Endothelial cell of umbilical vein (primary cell): ENCODE measurements around the gene AGAP2.

Experiments
- EZH2 ChIP-seq: IDR thresholded peaks from 2 replicates; pipeline ENCODE4 v1.6.1; 2012; ENCODE audit warnings: borderline replicate concordance, low read depth, mild to moderate bottlenecking, moderate library complexity, low read length, inconsistent platforms; ENCODE audit not compliant: severe bottlenecking
- FOS ChIP-seq: IDR thresholded peaks from 2 replicates; pipeline ENCODE4 v1.6.1; 2011; ENCODE audit warnings: mild to moderate bottlenecking, low read length, moderate library complexity, borderline replicate concordance; ENCODE audit not compliant: insufficient read depth
- JUN ChIP-seq: IDR thresholded peaks from 2 replicates; pipeline ENCODE4 v1.6.1; 2011; ENCODE audit warnings: borderline replicate concordance, low read depth; ENCODE audit not compliant: insufficient read length, insufficient read depth
- MYC ChIP-seq: IDR thresholded peaks from one replicate; pipeline ENCODE4 v1.6.1; 2011; ENCODE audit warnings: mild to moderate bottlenecking, low read depth, low read length
- POLR2A ChIP-seq: IDR thresholded peaks from 2 replicates; pipeline ENCODE4 v1.6.1; 2012; ENCODE audit warnings: low read depth, mild to moderate bottlenecking, control low read depth, low read length
- POLR2AphosphoS5 ChIP-seq: IDR thresholded peaks from 2 replicates; pipeline ENCODE4 v1.6.1; 2012; ENCODE audit warnings: low read depth, mild to moderate bottlenecking, control low read depth, low read length, moderate library complexity; ENCODE audit not compliant: insufficient read depth
- TF ChIP-seq, protein P1 (sequence below), 2 donors: IDR thresholded peaks; 1 replicate in 1 of 2; 2 replicates in 1 of 2; pipeline ENCODE4 v1.5.1; 2011; ENCODE audit warnings: low read length in 2 of 2, mild to moderate bottlenecking in 2 of 2, moderate library complexity in 2 of 2, control low read depth in 1 of 2, inconsistent platforms in 1 of 2, low read depth in 1 of 2; ENCODE audit not compliant: insufficient read depth in 1 of 2; ENCODE audit errors: extremely low read depth in 1 of 2

DNA sequence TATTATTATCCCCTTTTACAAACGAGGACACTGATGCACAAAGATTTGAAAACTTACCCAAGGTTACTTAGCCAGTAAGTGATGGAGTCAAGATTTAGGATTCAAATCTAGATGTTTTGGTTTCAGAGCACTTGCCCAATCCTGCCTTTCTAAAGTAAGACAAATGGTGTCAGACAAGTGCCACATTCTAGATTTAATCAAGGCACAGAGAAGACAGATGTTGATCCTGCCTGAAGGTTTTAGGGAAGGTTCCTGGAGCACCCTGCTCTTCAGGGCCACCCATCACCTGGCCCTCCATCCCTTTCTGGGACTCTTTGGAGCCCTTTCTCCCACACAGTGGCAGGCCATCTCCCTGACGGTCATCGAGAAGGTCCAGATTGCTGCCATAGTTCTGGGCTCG lies 19.2 kb upstream of the AGAP2 start:
- TF ChIP-seq POLR2AphosphoS5 (no peak), FOS (no peak), POLR2A (no peak), JUN (no peak), MYC (no peak), EZH2 (no peak)
- TF ChIP-seq, protein P1, sequence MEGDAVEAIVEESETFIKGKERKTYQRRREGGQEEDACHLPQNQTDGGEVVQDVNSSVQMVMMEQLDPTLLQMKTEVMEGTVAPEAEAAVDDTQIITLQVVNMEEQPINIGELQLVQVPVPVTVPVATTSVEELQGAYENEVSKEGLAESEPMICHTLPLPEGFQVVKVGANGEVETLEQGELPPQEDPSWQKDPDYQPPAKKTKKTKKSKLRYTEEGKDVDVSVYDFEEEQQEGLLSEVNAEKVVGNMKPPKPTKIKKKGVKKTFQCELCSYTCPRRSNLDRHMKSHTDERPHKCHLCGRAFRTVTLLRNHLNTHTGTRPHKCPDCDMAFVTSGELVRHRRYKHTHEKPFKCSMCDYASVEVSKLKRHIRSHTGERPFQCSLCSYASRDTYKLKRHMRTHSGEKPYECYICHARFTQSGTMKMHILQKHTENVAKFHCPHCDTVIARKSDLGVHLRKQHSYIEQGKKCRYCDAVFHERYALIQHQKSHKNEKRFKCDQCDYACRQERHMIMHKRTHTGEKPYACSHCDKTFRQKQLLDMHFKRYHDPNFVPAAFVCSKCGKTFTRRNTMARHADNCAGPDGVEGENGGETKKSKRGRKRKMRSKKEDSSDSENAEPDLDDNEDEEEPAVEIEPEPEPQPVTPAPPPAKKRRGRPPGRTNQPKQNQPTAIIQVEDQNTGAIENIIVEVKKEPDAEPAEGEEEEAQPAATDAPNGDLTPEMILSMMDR (IDR thresholded peaks at IDR 0.05; ENCODE audit: extremely low read depth in 1 of 2, insufficient read depth in 1 of 2, low read depth in 1 of 2, low read length in 2 of 2) = no peak
